IMR-90 (cell line): ENCODE results near the gene PHF5A.

Experiments used
- BHLHE40 ChIP-seq: fragments of 150-350 bp; IDR thresholded peaks from 2 replicates; pipeline ENCODE4 v1.6.1; 2016; ENCODE audit warnings: mild to moderate bottlenecking, low read depth, low read length
- CEBPB ChIP-seq: IDR thresholded peaks from 2 replicates; pipeline ENCODE4 v1.6.1; 2012; ENCODE audit warnings: low read depth, low read length, improper control_type of control experiment
- FOS ChIP-seq: fragments of 150-350 bp; IDR thresholded peaks from 2 replicates; pipeline ENCODE4 v1.6.1; 2016; ENCODE audit warnings: low read depth, low read length
- MAFK ChIP-seq: IDR thresholded peaks from 2 replicates; pipeline ENCODE4 v1.6.1; 2012; ENCODE audit warnings: low read depth, low read length, improper control_type of control experiment
- MAZ ChIP-seq: IDR thresholded peaks from 2 replicates; pipeline ENCODE4 v1.6.1; 2012; ENCODE audit warnings: low read depth, mild to moderate bottlenecking, low read length, improper control_type of control experiment, moderate library complexity, borderline replicate concordance
- NFE2L2 ChIP-seq: fragments of 150-350 bp; IDR thresholded peaks from 2 replicates; pipeline ENCODE4 v1.6.1; 2016; ENCODE audit warnings: low read depth, mild to moderate bottlenecking, low read length
- POLR2A ChIP-seq: IDR thresholded peaks from 2 replicates; pipeline ENCODE4 v1.6.1; 2012; ENCODE audit warnings: mild to moderate bottlenecking, low read depth, low read length
- RAD21 ChIP-seq: IDR thresholded peaks from 2 replicates; pipeline ENCODE4 v1.6.1; 2012; ENCODE audit warnings: low read length, improper control_type of control experiment
- RCOR1 ChIP-seq: IDR thresholded peaks from 2 replicates; pipeline ENCODE4 v1.6.1; 2012; ENCODE audit warnings: mild to moderate bottlenecking, low read length, improper control_type of control experiment; ENCODE audit not compliant: insufficient replicate concordance
- RFX5 ChIP-seq: IDR thresholded peaks from 2 replicates; pipeline ENCODE4 v1.8.0; 2012; ENCODE audit warnings: low read depth, mild to moderate bottlenecking, low read length, moderate library complexity
- SMC3 ChIP-seq: fragments of 150-350 bp; IDR thresholded peaks from 2 replicates; pipeline ENCODE4 v1.6.1; 2016; ENCODE audit warnings: low read depth, mild to moderate bottlenecking, antibody characterized with exemption, low read length, moderate library complexity
- TF ChIP-seq, protein P1 (sequence below): conservative IDR thresholded peaks from 2 replicates; pipeline ENCODE4 v1.5.1; 2012; ENCODE audit warnings: mild to moderate bottlenecking, low read depth, low read length, improper control_type of control experiment
- TF ChIP-seq, protein P2 (sequence below): fragments of 150-350 bp; IDR thresholded peaks from 2 replicates; pipeline ENCODE4 v1.6.1; 2017; ENCODE audit warnings: mild to moderate bottlenecking, antibody characterized with exemption, low read length, low read depth
- TF ChIP-seq, protein P3 (sequence below): fragments of 150-350 bp; IDR thresholded peaks from 2 replicates; pipeline ENCODE4 v1.6.1; 2016; ENCODE audit warnings: low read depth, mild to moderate bottlenecking, low read length, moderate library complexity, borderline replicate concordance

GRCh38 chr22:41459431-41459830, 9.1 kb downstream of the PHF5A start:
- TF ChIP-seq, protein P1, sequence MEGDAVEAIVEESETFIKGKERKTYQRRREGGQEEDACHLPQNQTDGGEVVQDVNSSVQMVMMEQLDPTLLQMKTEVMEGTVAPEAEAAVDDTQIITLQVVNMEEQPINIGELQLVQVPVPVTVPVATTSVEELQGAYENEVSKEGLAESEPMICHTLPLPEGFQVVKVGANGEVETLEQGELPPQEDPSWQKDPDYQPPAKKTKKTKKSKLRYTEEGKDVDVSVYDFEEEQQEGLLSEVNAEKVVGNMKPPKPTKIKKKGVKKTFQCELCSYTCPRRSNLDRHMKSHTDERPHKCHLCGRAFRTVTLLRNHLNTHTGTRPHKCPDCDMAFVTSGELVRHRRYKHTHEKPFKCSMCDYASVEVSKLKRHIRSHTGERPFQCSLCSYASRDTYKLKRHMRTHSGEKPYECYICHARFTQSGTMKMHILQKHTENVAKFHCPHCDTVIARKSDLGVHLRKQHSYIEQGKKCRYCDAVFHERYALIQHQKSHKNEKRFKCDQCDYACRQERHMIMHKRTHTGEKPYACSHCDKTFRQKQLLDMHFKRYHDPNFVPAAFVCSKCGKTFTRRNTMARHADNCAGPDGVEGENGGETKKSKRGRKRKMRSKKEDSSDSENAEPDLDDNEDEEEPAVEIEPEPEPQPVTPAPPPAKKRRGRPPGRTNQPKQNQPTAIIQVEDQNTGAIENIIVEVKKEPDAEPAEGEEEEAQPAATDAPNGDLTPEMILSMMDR, result no peak
- no peak for TF ChIP-seq POLR2A
- no peak for TF ChIP-seq NFE2L2
- TF ChIP-seq MAFK, result no peak
- no peak for TF ChIP-seq BHLHE40
- TF ChIP-seq, protein P2, sequence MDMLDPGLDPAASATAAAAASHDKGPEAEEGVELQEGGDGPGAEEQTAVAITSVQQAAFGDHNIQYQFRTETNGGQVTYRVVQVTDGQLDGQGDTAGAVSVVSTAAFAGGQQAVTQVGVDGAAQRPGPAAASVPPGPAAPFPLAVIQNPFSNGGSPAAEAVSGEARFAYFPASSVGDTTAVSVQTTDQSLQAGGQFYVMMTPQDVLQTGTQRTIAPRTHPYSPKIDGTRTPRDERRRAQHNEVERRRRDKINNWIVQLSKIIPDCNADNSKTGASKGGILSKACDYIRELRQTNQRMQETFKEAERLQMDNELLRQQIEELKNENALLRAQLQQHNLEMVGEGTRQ, result no peak
- TF ChIP-seq RCOR1, result no peak
- TF ChIP-seq SMC3, result no peak
- TF ChIP-seq RAD21, result no peak
- no peak for TF ChIP-seq RFX5
- TF ChIP-seq, protein P3, sequence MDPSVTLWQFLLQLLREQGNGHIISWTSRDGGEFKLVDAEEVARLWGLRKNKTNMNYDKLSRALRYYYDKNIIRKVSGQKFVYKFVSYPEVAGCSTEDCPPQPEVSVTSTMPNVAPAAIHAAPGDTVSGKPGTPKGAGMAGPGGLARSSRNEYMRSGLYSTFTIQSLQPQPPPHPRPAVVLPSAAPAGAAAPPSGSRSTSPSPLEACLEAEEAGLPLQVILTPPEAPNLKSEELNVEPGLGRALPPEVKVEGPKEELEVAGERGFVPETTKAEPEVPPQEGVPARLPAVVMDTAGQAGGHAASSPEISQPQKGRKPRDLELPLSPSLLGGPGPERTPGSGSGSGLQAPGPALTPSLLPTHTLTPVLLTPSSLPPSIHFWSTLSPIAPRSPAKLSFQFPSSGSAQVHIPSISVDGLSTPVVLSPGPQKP, result no peak
- no peak for TF ChIP-seq FOS
- TF ChIP-seq CEBPB, result no peak
- TF ChIP-seq MAZ, result no peak
